Measurements from ENCODE around the gene RAB27B.

The RAB27B gene

GRCh38 chr18:54872681-54873080 lies 44.4 kb downstream of the RAB27B start:
- no peak for DNase-seq

- no peak for DNase-seq
Measured at GRCh38 chr18:54873884-54874255, 45.6 kb downstream of the RAB27B start.

- DNase-seq, result no peak
Measured at GRCh38 chr18:54875063-54875462, 46.8 kb downstream of the RAB27B start.

- DNase-seq, result no peak
Measured at GRCh38 chr18:54877076-54877475, 48.8 kb downstream of the RAB27B start.

- no peak for DNase-seq
Measured at GRCh38 chr18:54878159-54878622, 49.9 kb downstream of the RAB27B start.

GRCh38 chr18:54878659-54879358 lies 50.5 kb downstream of the RAB27B start:
- DNase-seq, result no peak

- DNase-seq, result no peak
Measured at GRCh38 chr18:54879691-54880090, 51.4 kb downstream of the RAB27B start.

- no peak for DNase-seq
Measured at GRCh38 chr18:54880395-54881105, 52.3 kb downstream of the RAB27B start.

GRCh38 chr18:54881229-54881768 lies 53.0 kb downstream of the RAB27B start:
- no peak for DNase-seq

GRCh38 chr18:54882318-54882717 lies 54.0 kb downstream of the RAB27B start:
- no peak for DNase-seq

- DNase-seq, result no peak
Measured at GRCh38 chr18:54883816-54884604, 55.7 kb downstream of the RAB27B start.

- DNase-seq, result no peak
Measured at GRCh38 chr18:54888378-54888777, 60.1 kb downstream of the RAB27B start.

GRCh38 chr18:54888933-54889332 lies 60.7 kb downstream of the RAB27B start:
- DNase-seq, result no peak

GRCh38 chr18:54899500-54899899 lies 71.2 kb downstream of the RAB27B start:
- DNase-seq, result no peak

GRCh38 chr18:54900290-54900689 lies 72.0 kb downstream of the RAB27B start:
- DNase-seq, result no peak

GRCh38 chr18:54904581-54904980 lies 76.3 kb downstream of the RAB27B start:
- no peak for DNase-seq

- no peak for DNase-seq
Measured at GRCh38 chr18:54905629-54906028, 77.4 kb downstream of the RAB27B start.

GRCh38 chr18:54906331-54907185 lies 78.3 kb downstream of the RAB27B start:
- DNase-seq, result no peak

GRCh38 chr18:54909538-54909937 lies 81.3 kb downstream of the RAB27B start:
- no peak for DNase-seq

GRCh38 chr18:54910161-54910919 lies 82.1 kb downstream of the RAB27B start:
- DNase-seq, result no peak

GRCh38 chr18:54911551-54911950 lies 83.3 kb downstream of the RAB27B start:
- no peak for DNase-seq

- DNase-seq, result no peak
Measured at GRCh38 chr18:54914816-54915215, 86.5 kb downstream of the RAB27B start.
